Body of pancreas (tissue), 4 donors: Measurements from ENCODE around the gene ASTN2. TPM values are rescaled to one million over a fixed set of nuclear protein-coding genes. Genes with fewer than 3 reads are reported as not detected.

Source experiments
- ATAC-seq: fragments of 150-250 bp; one replicate; pipeline ENCODE4 v1.9.1; 2016
- DNase-seq, 4 donors: peaks; one replicate each; pipeline ENCODE4 v3.0.0-alpha.2; 2019
- H3K27ac ChIP-seq, 4 donors: fragments of 200-600 bp; sonication (generic); 1 replicate in 3 of 4; 2 replicates in 1 of 4; pipeline versions ENCODE4 v1.5.1 to v1.6.1; 2016 to 2019; ENCODE audit warnings: mild to moderate bottlenecking in 1 of 4, mixed read lengths in 1 of 4, moderate library complexity in 1 of 4
- H3K27me3 ChIP-seq, 2 donors: fragments of 200-600 bp; sonication (generic); one replicate each; pipeline ENCODE4 v1.6.0; 2016; ENCODE audit warnings: mild to moderate bottlenecking in 1 of 2
- H3K36me3 ChIP-seq, 2 donors: fragments of 200-600 bp; sonication (generic); replicated peaks in 1 of 2; 2 replicates each; pipeline ENCODE4 v1.5.1; 2016; ENCODE audit warnings: low read depth in 2 of 2; ENCODE audit not compliant: insufficient read depth in 1 of 2
- H3K4me1 ChIP-seq: fragments of 200-600 bp; sonication (generic); one replicate; pipeline ENCODE4 v1.6.0; 2016
- H3K4me3 ChIP-seq, 2 donors: fragments of 200-600 bp; sonication (generic); 1 replicate in 1 of 2; 2 replicates in 1 of 2; pipeline ENCODE4 v1.5.1; 2016 to 2019
- H3K9me3 ChIP-seq, 3 donors: fragments of 200-600 bp; sonication (generic); 1 replicate in 2 of 3; 2 replicates in 1 of 3; pipeline ENCODE4 v1.5.1; 2016
- POLR2A ChIP-seq, 3 donors: fragments of 450-650 bp; IDR thresholded peaks; one replicate each; pipeline ENCODE4 v1.6.1; 2016; ENCODE audit warnings: antibody characterized with exemption in 3 of 3, mild to moderate bottlenecking in 2 of 3
- WGBS, 2 donors: methylation state at CpG; one replicate each; pipeline ENCODE4 v1.1.5; 2017; 5-methylcytosine and 5-hydroxymethylcytosine counted together
- intact Hi-C: fragments of 100-400 bp; cut with DNase I; formaldehyde crosslinking; loops from one replicate; pipeline ENCODE4 v1.15.1; 2023
- total RNA-seq, 2 donors: library from RNA; depleted of rRNA; stranded (reverse); fragments of >200 nt; gene quantifications; one replicate each; pipeline ENCODE4 v1.1.0, GENCODE V29; 2016
- TF ChIP-seq, protein P1 (sequence below), 7 experiments: fragments of 450-650 bp in 4 of 7; fragments of 200-600 bp in 3 of 7; sonication (generic) in 3 of 7; IDR thresholded peaks; one replicate each; pipeline ENCODE4 v1.5.1; 2016 to 2019; ENCODE audit warnings: antibody characterized with exemption in 7 of 7

The ASTN2 gene
- total RNA-seq, 2 donors from 2014 or later, result 8.2 to 9.6 TPM

- Histone ChIP-seq H3K27me3 (no peaks in the 10 kb centered on the region), H3K9me3 (no peaks in the 10 kb centered on the region), H3K4me3 (no peak overlapping the region), H3K27ac (no peak overlapping the region), H3K4me1 (no peaks in the 10 kb centered on the region), H3K36me3 (no peaks in the 10 kb centered on the region)
- ATAC-seq (no peak), DNase-seq (no peak)
- 75 to 79% methylated on average over 2 of the region's 2 CpGs for WGBS, 2 donors
- intact Hi-C loops, result no loop called here
- TF ChIP-seq, protein P1, sequence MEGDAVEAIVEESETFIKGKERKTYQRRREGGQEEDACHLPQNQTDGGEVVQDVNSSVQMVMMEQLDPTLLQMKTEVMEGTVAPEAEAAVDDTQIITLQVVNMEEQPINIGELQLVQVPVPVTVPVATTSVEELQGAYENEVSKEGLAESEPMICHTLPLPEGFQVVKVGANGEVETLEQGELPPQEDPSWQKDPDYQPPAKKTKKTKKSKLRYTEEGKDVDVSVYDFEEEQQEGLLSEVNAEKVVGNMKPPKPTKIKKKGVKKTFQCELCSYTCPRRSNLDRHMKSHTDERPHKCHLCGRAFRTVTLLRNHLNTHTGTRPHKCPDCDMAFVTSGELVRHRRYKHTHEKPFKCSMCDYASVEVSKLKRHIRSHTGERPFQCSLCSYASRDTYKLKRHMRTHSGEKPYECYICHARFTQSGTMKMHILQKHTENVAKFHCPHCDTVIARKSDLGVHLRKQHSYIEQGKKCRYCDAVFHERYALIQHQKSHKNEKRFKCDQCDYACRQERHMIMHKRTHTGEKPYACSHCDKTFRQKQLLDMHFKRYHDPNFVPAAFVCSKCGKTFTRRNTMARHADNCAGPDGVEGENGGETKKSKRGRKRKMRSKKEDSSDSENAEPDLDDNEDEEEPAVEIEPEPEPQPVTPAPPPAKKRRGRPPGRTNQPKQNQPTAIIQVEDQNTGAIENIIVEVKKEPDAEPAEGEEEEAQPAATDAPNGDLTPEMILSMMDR (IDR thresholded peaks at IDR 0.05), result no peak
- TF ChIP-seq POLR2A (IDR thresholded peaks at IDR 0.05), result no peak
These were observed 436.7 kb downstream of the ASTN2 start for GRCh38 chr9:116978155-116978554.

DNA sequence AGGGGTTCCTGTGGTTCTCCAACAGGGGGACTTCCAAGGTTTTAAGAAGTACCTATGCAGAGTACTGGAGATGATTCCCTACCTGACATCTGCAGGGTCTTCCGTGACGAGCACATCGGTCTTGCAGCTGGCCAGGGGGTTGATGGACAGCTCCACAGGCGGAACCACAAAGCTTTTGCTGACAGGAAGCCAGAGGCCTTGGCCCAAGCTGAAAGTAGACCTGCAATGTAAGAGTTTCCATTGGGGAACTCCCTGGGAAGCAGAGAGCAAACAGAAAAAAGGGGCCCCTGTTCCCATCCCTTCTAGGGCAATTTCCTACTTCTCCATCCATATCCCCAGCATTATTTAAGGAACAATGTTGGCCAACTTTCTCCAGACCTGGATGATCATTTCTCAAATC lies 439.7 kb downstream of the ASTN2 start:
- H3K4me1 ChIP-seq, result no peaks in the 10 kb centered on the region
- WGBS, 2 donors, result 71 to 93% methylated on average over 4 of the region's 4 CpGs
- no peaks in the 10 kb centered on the region for H3K9me3 ChIP-seq
- ATAC-seq (no peak), DNase-seq (no peak)
- TF ChIP-seq, protein P1 (IDR thresholded peaks at IDR 0.05), result no peak
- TF ChIP-seq POLR2A (IDR thresholded peaks at IDR 0.05), result no peak
- intact Hi-C loops, result no loop called here
- no peaks in the 10 kb centered on the region for H3K36me3 ChIP-seq
- no peak overlapping the region for H3K27ac ChIP-seq
- no peaks in the 10 kb centered on the region for H3K27me3 ChIP-seq
- no peak overlapping the region for H3K4me3 ChIP-seq

DNA sequence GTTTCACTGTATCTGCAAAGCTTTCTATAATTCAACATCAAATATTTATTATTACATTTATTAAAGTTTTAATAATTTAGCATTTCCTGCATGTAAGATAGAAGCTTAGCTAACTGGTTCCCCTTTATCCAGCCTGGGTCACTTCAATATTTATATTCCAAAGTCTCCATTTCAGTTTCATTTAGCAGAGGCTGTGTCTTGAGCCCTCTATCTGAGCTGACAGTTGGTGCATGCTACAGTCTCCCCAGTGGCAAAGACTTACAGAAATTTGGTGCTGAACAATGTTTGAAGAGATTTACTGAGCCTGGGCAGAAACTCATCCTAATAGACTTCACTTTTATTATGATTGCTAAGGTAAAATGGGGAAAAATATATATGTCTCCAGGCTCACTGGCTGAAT lies 448.7 kb downstream of the ASTN2 start:
- no peak overlapping the region for H3K27ac ChIP-seq
- TF ChIP-seq, protein P1 (IDR thresholded peaks at IDR 0.05), result no peak
- no peak for TF ChIP-seq POLR2A (IDR thresholded peaks at IDR 0.05)
- H3K36me3 ChIP-seq, result no peaks in the 10 kb centered on the region
- DNase-seq (no peak), ATAC-seq (no peak)
- no peak overlapping the region for H3K4me3 ChIP-seq
- no peaks in the 10 kb centered on the region for H3K27me3 ChIP-seq
- no peaks in the 10 kb centered on the region for H3K4me1 ChIP-seq
- intact Hi-C loops, result no loop called here
- no peaks in the 10 kb centered on the region for H3K9me3 ChIP-seq

- H3K4me3 ChIP-seq, result no peak overlapping the region
- no peaks in the 10 kb centered on the region for H3K36me3 ChIP-seq
- TF ChIP-seq POLR2A (IDR thresholded peaks at IDR 0.05), result no peak
- TF ChIP-seq, protein P1 (IDR thresholded peaks at IDR 0.05), result no peak
- WGBS, 2 donors, result 87 to 93% methylated on average over 11 of the region's 11 CpGs
- DNase-seq (no peak), ATAC-seq (no peak)
- no peak overlapping the region for H3K27ac ChIP-seq
- intact Hi-C loops, result no loop called here
- H3K4me1 ChIP-seq, result no peaks in the 10 kb centered on the region
- H3K9me3 ChIP-seq, result no peaks in the 10 kb centered on the region
- H3K27me3 ChIP-seq, result no peaks in the 10 kb centered on the region
These were observed 450.6 kb downstream of the ASTN2 start for GRCh38 chr9:116964258-116964657.

GRCh38 chr9:116959809-116960208 lies 455.0 kb downstream of the ASTN2 start:
- WGBS, 2 donors, result 36 to 64% methylated on average over 13 of the region's 16 CpGs
- Histone ChIP-seq H3K9me3 (no peaks in the 10 kb centered on the region), H3K27ac (no peak overlapping the region), H3K4me3 (no peak overlapping the region), H3K4me1 (no peaks in the 10 kb centered on the region), H3K27me3 (no peaks in the 10 kb centered on the region), H3K36me3 (no peaks in the 10 kb centered on the region)
- no peak for ATAC-seq
- intact Hi-C loops, result no loop called here
- peak in 1 of 4 donors; percentile 6 for DNase-seq
- TF ChIP-seq, protein P1 (IDR thresholded peaks at IDR 0.05), result no peak
- no peak for TF ChIP-seq POLR2A (IDR thresholded peaks at IDR 0.05)
